SKM-1 treated with dmso at 0.1 percent for 144 hours (cell line): ENCODE data around the gene TNFRSF19.

Experiments
- DNase-seq: peaks from one replicate; lab custom pipeline; 2025; ENCODE audit not compliant: unreplicated experiment; lab: John Stamatoyannopoulos, UW

Gene TNFRSF19

DNA sequence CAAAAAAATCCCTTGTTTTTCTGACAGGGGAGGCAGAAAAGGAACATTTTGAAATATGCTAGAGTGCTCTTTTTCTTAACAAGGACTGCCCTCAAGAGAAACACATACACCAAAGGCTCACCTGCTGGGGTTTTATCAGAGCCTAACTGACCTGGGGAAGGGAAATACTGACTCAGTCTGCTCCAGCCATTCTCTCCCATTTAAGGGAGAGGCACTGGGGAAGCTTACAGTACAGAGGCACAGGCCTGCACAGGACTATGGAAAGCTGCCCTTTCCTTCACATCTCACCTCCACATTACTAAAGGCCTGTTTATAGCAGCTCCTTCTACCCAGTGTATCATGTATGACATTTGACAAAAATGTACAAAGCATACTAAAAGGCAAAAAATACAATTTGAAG, 30.3 kb downstream of the TNFRSF19 start:
- DNase-seq: no peak

DNA sequence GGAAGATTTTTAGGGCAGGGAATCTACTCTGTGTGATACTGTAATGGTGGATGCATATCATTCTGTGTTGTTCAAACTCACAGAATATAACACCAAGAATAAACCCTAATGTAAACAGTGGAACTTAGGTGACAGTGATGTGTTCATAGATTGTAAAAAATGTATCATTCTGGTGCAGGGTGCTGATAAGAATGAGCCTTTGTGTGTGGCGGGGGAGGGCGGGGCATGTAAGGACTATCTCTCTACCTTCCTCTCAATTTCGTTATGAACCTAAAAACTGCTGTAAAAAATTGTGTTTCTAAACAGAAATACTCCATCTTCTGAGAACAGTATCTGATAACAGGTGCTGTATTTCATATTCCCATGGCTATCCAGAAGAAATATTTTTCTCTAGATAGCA, 35.6 kb downstream of the TNFRSF19 start:
- DNase-seq: no peak

DNA sequence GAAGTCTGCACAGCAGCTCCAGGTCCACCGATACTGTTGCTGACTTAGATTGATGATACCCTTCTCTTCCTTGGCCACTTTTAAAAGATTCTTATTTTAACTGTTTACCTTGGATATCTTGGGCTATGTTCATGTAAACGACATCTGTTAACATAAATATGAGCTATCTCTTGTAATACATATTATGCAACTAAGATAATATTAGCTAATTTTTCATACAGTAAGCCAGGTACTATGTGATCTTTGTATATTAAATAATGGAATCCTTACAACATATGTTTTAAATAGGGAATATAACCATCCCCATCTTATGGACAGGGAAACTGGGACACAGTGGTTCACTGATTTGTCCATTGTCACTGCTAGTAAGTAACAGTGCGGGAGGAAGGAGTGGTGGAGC, 37.9 kb downstream of the TNFRSF19 start:
- no peak for DNase-seq

DNA sequence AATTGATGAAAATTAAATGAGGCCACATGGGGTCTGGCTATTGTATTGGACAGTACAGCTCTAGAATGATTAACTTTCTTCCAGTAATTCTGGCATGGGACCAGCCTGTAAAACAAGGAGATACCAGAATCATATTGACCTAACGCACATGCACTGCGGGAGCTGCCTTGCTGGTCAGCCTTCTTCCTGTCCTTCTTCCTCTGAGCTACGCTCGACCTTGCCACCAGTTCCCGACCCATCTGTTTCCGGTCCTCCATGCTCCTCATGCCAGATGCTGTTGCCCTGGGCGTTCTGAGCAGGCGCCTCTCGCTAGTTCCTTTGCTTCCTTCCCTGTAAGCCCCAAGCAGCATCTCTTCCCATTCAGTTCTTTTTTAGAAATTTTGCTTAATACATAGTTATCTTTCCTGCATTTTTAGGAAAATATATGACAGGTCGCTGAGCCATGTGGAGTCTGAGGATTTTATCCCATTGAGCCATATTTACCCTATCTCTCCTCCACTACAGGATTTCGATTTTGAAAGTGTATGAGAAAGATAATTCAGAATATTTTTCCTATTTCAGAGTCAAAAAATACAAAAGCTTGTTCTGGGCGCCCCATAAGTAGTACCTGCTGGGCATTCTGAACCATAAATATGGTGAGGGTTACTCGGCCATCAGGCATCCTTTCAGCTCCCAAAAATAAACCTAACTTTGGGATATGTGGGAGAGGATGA, 38.6 kb downstream of the TNFRSF19 start:
- DNase-seq: no peak

DNA sequence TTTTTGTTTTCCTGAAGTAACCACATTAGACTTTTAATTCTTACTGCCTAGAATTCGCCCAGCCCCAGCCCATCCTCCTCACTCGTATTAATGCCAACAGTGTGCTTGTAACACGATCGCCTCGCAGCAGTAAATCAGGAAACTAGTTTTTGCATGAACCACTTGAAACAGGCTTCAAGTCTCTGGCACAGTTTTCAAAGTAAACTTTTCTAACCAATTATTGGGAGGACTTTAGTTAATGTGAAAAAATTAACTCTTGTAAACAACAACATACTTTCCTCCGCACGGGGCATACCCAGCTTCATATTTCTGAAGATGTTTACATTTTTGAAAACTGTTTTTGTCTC, 39.2 kb downstream of the TNFRSF19 start:
- DNase-seq: no peak

DNA sequence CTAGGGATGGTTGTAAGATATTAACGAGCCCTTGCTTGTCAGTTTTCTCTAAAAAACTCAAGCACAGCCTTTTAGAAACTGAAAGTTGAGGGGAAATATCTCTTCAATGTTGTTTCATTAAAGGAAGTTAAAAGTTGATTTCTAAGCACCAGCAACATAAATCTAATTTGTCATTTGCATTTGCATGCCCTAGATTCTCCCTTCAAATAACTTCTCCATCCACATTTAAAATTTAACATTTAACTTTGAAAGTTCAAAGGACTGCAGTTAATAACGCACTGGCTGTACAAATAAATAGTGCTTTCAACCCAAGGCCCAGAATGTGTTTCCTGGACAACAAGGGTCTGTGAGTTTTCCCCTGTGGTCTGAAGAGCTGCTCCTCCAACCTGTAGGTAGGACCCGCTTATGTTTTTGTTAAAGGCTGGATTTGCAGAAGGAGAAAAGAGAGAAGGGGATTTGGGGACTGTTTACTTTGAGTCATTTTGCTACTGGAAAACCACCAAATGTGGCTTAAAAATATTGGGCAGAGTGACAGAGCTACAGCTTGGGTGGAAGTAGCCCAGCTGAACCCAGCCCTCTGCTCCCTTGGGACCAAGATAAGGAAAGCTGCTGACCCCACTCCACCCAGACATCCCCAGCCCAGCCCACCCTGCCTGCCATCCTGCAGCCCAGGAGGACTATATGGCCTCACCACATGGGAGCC, 39.8 kb downstream of the TNFRSF19 start:
- DNase-seq: no peak

DNA sequence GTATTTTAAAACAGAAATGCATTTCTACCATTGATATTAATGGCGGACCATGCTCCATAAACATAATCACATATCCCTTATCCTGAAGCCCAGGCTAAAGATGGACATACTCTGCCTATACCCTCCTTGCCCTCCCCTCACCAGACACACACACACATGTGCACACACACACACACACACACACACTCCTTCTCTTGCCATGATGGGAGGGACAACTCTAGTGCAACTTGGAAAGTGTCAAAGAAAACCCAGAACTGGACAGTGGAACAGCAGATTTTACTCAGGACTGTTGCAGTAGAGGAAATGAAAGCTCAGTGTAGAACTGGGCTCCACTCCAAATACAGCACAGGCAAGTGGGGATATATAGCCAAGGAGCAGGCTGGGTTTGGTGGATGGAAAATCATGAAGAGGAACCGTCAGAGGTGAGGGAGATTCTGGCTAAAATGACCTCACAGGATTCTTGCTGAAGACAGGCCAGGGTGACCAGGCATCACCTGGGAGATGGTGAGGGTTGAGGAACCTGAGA, 40.8 kb downstream of the TNFRSF19 start:
- DNase-seq: no peak

DNA sequence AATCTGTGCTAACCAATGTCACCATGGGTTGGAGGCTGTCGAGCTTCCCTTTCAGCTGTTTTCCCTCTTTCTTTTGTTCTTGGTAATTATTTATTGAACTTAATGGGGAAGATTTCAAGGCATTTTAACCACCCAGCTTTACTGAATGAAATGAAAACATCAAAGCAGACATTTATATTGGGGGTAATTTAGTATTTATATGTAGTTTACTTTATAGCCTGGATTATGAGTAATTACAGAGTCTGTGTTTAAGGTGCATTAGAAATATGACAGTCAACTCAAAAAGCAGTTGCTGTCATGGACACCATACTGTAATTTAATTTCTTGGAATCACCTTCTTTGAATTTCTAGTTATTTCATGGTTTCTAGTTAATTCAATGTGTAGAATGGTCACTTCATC, 42.0 kb downstream of the TNFRSF19 start:
- no peak for DNase-seq

DNA sequence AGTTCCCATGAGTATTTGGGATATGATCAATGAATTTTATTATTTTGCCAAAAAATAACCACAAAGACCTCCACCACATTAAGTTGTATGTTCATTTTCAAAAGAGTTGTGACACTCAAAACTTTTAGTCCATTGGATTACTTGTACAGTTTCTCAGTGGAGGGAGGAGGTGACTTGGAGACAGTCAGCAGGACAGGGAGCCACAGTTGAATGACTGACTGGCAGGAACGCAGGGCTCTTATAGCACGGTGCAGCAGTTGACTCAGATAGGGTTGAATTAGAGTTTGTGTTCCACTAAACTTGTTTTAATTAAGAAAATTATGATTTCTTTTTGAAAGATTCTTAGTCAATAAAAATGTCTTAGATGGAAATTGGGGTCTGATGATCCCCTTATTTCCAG, 42.5 kb downstream of the TNFRSF19 start:
- DNase-seq: no peak

DNA sequence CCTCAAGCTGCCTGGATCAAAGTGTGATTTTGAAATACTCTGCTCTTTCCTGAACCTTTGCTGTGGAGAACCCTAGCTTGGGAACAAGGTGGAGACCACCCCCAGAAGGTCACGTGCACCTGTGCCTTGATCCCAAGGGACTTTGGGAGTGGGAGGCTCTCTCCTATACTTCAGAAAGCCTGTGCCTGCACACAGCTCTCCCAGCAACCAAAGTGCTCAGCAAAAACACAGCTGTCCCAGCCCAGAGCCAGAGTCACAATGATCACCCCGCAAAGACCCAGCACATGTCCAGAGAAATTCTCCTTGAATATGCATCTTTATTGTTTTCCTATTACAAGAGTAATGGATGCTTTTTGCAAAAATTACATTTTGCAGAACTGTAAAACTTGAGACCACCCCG, 43.4 kb downstream of the TNFRSF19 start:
- no peak for DNase-seq

DNA sequence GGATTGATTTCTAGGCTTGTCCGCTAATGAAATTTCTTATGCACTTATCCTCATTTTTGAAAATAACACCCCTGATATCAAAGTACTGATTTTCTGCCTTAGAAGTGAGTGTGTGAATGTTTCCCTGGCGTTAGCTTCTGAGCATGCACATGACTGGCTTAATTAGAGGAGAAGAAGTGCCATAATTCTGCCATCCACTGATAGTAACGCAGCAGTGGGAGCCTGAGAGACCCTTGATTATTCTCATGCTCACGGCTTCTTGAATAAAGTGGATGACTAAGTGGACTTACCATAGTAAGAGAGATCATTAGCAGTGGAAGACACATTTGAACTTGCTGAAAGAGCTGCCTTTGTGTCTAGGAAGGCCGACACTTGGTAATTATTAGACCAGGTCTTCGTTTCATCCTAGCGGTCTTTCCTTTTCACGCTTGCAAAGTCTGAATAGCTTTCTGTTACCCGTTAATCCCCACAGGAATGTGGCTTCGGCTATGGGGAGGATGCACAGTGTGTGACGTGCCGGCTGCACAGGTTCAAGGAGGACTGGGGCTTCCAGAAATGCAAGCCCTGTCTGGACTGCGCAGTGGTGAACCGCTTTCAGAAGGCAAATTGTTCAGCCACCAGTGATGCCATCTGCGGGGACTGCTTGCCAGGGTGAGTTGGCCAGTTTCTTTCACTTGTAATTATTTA, 45.3 kb downstream of the TNFRSF19 start:
- DNase-seq: no peak

DNA sequence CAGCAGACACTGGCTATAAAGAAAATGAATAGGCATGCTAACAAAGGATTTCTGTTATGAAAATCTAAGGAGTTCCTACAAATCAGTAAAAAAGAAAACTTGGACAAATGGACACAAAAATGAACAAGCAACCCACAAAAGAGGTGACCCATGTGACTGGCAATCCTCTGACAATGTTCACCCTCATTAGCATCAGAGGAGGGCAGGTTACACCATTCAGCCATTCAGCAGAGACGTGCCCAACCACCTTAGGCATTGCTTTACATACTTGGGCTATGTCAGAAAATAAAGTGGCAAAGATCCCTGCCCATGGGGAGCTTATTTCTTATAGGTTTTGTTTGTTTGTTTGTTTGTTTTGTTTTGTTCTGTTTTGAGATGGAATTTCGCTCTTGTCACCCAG, 46.0 kb downstream of the TNFRSF19 start:
- DNase-seq: no peak

DNA sequence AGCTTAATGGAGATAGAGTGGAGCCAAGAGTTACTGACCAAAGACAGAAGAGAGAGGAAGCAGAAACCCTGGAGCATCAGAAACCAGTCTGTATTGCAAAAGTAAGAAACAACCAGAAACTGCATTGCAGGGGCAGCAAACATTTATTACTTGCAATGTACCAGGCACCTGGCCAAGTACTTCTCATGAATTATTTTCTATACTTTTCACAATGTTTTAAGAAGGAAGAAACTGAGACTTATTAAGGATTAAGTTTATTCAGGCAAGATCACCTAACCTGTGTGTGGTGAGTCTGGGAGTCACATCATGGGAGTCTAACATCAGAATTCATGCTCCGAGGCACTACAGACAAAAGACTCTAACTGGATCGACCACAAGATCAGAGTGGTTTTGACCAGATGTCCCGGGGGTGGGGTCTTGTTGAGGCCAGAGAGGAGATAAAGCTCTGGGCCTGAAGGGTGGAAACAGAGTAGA, 47.4 kb downstream of the TNFRSF19 start:
- DNase-seq: no peak

DNA sequence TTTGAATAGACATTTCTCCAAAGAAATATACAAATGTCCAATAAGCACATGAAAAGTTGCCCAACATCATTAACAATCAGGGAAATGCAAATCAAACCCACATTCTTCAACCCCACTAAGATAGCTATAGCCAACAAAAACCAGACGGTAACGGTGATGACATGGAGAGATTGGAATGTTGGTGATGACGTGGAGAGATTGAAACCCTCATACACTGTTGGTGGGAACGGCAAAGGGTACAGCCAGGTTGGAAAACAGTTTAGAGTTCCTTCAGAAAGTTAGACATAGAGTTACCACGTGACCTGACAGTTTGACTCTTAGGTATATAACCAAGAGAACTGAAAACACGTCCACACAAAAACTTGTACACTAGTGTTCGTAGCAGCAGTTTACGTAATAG, 48.1 kb downstream of the TNFRSF19 start:
- no peak for DNase-seq

DNA sequence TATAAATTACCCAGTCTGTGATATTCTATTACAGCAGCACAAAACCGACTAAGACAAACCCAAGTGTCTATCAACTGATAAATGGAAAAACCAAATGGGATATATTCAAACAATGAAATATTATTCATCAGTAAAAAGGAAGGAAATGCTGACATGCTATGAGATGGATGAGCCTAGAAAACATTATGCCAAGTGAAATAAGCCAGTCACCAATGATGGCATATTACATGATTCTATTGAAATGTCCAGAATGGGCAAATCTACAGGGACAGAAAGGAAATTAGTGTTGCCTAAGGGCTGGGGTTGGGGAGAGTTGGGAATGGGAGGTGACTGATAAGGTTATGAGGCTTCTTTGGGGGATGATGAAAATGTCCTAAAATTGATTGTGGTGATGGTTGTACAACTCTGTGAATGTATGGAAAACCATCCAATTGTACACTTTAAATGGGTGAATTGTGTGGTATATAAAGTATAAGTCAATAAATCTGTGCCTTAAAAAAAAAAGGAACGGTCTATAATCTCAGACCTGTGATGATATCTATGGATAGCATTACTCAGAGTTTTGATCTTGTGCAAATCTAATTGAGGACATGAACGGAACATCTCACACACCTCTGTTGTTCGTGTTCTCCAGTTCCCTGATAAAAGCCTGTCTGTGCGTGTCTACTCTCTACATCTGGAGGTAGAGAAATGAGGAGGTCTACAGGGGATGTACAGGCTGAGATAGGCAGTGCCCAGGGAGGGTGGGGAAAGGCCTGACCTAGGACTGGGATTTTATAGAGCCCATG, 49.0 kb downstream of the TNFRSF19 start:
- DNase-seq: no peak

DNA sequence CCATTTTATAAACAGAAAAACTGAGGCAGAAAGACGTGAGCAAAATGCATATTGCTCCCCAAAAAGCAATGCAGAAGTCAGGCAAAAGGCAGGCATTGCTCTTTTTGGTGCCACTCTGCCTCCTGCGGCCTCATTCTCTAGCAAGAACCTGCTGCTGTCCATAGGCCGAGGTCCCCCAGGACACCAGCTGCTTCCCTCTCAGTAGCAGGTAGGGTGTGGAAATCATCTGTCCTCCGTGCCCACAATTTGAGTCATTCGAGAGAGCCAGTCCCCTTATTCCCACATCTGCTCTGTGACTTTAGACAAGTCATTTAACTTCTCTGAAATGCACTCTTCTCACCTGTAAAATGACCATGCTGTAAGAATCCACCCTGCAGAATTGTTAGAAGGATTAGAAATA, 50.0 kb downstream of the TNFRSF19 start:
- no peak for DNase-seq

DNA sequence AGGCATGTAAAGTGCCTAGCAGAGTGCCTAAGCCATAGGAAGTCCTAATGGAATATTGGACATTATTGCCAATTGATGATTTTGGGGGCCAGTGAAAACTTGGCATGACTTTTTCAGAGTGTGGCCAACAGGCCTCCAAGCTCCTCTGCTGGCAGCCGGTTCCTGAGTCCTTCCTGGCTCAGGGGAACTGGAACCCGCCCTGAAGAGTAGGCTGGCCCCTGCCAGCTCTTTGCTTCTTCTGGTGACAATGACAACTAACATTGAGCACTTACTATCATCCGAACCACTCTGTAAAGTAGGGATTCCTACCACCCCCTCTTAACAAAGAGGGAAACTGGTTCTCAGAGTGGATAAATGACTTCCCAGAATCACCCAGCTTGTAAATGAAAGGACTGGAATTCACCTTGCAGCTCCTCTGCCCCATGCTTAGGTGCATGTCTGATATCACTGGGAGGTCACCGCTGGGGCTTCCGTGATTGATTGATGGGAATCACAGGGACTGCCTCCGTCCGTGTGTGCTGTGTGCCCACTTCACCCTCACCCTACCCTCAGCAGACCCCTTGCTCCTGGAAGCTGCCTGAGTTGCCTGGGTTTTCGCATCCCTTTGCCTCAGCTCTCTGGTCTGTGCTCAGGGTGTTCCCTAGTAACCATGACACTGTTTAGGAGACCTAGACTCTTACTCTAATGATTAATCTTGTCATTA, 50.6 kb downstream of the TNFRSF19 start:
- DNase-seq: no peak

DNA sequence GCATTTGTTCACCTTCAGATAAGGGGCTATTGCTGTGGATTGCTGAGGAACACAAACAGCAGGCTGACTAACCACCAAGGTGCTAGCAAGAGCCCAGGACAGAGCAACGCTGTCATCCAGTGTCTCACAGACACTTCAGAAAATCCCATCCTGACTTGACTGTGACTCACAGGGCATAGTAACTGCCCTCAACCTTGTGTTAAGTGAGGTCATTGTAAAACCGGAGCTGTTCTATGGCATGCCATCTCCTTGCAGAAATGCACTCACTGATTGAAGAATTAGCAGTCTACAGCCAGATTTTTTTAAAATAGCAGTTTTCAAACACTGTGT, 51.1 kb downstream of the TNFRSF19 start:
- DNase-seq: no peak

DNA sequence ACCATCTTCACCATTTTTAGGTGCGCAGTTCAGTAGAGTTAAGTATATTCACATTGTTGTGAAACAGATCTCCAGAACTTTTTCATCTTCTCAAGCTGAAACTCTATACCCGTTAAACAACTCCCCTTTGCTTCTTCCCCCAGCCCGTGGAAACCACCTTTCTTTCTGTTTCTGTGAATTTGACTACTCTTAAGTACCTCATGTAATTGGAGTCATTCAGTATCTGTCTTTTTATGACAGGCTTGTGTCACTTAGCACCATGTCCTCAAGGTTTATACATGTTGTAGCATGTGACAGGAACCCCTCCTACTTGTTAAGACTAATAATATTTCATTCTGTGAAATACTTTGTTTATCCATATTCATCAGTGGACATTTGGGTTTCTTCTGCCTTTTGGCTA, 52.8 kb downstream of the TNFRSF19 start:
- no peak for DNase-seq

DNA sequence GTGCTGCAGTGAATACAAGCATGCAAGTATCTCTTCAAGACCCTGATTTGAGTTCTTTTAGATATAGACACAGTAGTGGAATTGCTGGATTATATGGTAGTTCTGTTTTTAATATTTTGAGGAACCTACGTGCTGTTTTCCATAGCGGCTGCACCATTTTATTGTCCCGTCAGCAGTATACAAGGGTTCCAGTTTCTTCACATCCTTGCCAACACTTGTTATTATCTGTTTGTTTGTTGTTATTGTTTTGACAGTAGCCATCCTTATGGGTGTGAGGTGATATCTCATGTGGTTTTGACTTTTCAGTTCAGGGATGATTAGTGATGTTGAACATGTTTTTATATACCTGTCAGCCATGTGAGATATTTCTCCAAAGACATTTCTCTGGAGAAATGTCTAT, 53.2 kb downstream of the TNFRSF19 start:
- no peak for DNase-seq

DNA sequence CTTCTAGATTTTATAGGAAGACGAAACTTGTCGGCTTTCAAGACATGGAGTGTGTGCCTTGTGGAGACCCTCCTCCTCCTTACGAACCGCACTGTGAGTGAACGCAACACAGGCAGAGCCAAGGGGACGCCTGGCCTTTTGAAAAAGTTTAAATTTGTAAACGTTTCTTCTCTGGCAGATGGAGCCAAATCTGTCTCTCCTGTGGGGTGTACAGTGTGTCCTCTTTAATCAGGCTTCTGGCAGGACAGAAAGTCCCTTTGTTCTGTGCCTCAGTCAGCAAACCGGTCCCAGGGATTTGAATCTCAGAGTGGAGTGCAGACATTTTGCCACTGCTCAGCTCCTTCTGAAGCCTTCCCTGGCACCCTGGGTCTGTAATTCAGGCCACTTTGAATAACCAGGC, 56.5 kb downstream of the TNFRSF19 start:
- DNase-seq: no peak
